OCI-LY1 (cell line): ENCODE results near the gene ABCA13.

Experiments used
- CTCF ChIP-seq: fragments of 200-600 bp; sonication (generic), shearing (Covaris generic); IDR thresholded peaks from 2 replicates; pipeline ENCODE4 v1.5.1; 2017; ENCODE audit warnings: mild to moderate bottlenecking, antibody characterized with exemption, low read length, moderate library complexity, mixed read lengths
- EZH2 ChIP-seq: fragments of 200-600 bp; sonication (generic), shearing (Covaris generic); IDR thresholded peaks from 2 replicates; pipeline ENCODE4 v1.8.0; 2017; ENCODE audit warnings: borderline replicate concordance, mixed run types, mild to moderate bottlenecking, antibody characterized with exemption, low read length, moderate library complexity, mixed read lengths

GRCh38 chr7:48280100-48280499, 108.8 kb downstream of the ABCA13 start:
- TF ChIP-seq CTCF = no peak
- no peak for TF ChIP-seq EZH2
